GM06990 (cell line): ENCODE measurements around the gene BEND5.

Experiments used
- DNase-seq: peaks from one replicate; pipeline ENCODE4 v3.0.0-alpha.2; 2011; ENCODE audit not compliant: insufficient read length; ENCODE audit errors: extremely low read depth
- H3K27me3 ChIP-seq: replicated peaks from 2 replicates; pipeline ENCODE4 v1.6.0; 2011; ENCODE audit warnings: low read length; ENCODE audit not compliant: control insufficient read depth, insufficient read depth
- H3K36me3 ChIP-seq: 2 replicates; pipeline ENCODE4 v1.5.1; 2011; ENCODE audit warnings: low read length; ENCODE audit not compliant: control insufficient read depth, insufficient read depth
- H3K4me3 ChIP-seq: replicated peaks from 2 replicates; pipeline ENCODE4 v1.5.1; 2011; ENCODE audit warnings: low read depth, mild to moderate bottlenecking, control low read depth, low read length
- CTCF ChIP-seq: IDR thresholded peaks from 2 replicates; pipeline ENCODE4 v1.5.1; 2011; ENCODE audit warnings: low read length, control low read depth, mild to moderate bottlenecking, inconsistent platforms; ENCODE audit not compliant: insufficient read depth, poor library complexity, severe bottlenecking

BEND5 gene

GRCh38 chr1:48753293-48753692 is 23.4 kb downstream of the BEND5 start:
- TF ChIP-seq CTCF: no peak
- no peak overlapping the region for H3K4me3 ChIP-seq
- H3K36me3 ChIP-seq: no peaks in the 10 kb centered on the region
- no peak for DNase-seq
- H3K27me3 ChIP-seq: no peaks in the 10 kb centered on the region; the same call in 1 of the 2 replicates

GRCh38 chr1:48750109-48750508 is 26.6 kb downstream of the BEND5 start:
- peak; percentile 3 for DNase-seq
- Histone ChIP-seq H3K27me3 (peaks cover 1% of the 10 kb centered on the region), H3K36me3 (no peaks in the 10 kb centered on the region), H3K4me3 (no peak overlapping the region)
- peak; percentile 11 for TF ChIP-seq CTCF

DNA sequence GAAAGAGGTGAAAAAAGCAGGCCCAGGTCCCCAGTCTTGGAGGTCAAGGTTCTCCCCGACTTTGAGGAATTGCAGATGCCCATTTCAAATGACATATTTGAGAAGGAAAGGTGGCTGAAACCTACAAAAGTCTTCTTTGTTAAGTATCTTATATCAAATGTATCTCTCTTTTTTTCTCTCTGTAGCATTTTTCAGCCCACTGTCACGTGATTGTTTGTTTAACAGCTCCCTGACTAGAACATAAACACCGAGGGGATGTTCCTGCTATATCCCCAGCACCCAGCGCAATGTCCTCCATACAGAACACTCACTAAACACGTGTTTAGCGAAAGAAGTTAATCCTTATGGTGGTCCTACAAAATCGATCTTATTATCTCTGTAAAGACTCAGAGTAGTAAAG is 27.6 kb downstream of the BEND5 start:
- no peak for TF ChIP-seq CTCF
- Histone ChIP-seq H3K4me3 (no peak overlapping the region), H3K36me3 (no peaks in the 10 kb centered on the region), H3K27me3 (peaks cover 1% of the 10 kb centered on the region)
- DNase-seq: no peak

- H3K36me3 ChIP-seq: no peaks in the 10 kb centered on the region
- no peak overlapping the region for H3K4me3 ChIP-seq
- peaks cover 1% of the 10 kb centered on the region for H3K27me3 ChIP-seq
- DNase-seq: no peak
- TF ChIP-seq CTCF: no peak
These were observed 29.8 kb downstream of the BEND5 start for GRCh38 chr1:48746906-48747305.

GRCh38 chr1:48744032-48744431 is 32.7 kb downstream of the BEND5 start:
- no peak for DNase-seq
- no peak for TF ChIP-seq CTCF
- H3K36me3 ChIP-seq: no peaks in the 10 kb centered on the region
- peaks cover 1% of the 10 kb centered on the region for H3K27me3 ChIP-seq
- no peak overlapping the region for H3K4me3 ChIP-seq

- no peaks in the 10 kb centered on the region for H3K36me3 ChIP-seq
- TF ChIP-seq CTCF: no peak
These were observed 33.2 kb downstream of the BEND5 start for GRCh38 chr1:48743480-48743879.

More at GRCh38 chr1:48743480-48743879, 33.2 kb downstream of the BEND5 start:
- Histone ChIP-seq H3K27me3 (peaks cover 1% of the 10 kb centered on the region), H3K4me3 (no peak overlapping the region)
- DNase-seq: no peak
